ENCODE results near the gene UNC5A.

GRCh38 chr5:176825957-176826356 lies 15.6 kb downstream of the UNC5A start:
- no peak for TF ChIP-seq CTCF (IDR thresholded peaks at IDR 0.05; ENCODE audit: insufficient read depth, low read length)
- no peak for TF ChIP-seq GABPA (IDR thresholded peaks at IDR 0.05; ENCODE audit: low read depth)
- no peak for TF ChIP-seq REST (IDR thresholded peaks at IDR 0.05; ENCODE audit: insufficient replicate concordance, low read depth)
